Esophagus squamous epithelium (tissue), 5 donors: ENCODE data around the gene CAMTA1. TPM values are rescaled to one million over a fixed set of nuclear protein-coding genes. Genes with fewer than 3 reads are reported as not detected.

Experiments used
- DNase-seq: peaks from one replicate; lab custom pipeline; 2025; lab: John Stamatoyannopoulos, UW
- H3K27ac ChIP-seq, 4 donors: fragments of 200-600 bp; sonication (generic); one replicate each; pipeline ENCODE4 v1.5.1; 2016 to 2019; ENCODE audit warnings: mild to moderate bottlenecking in 1 of 4
- H3K27me3 ChIP-seq, 4 donors: fragments of 200-600 bp; sonication (generic); 1 replicate in 3 of 4; 2 replicates in 1 of 4; pipeline versions ENCODE4 v1.5.1 to v1.6.0; 2017 to 2021; ENCODE audit warnings: antibody characterized with exemption in 1 of 4
- H3K36me3 ChIP-seq, 3 donors: fragments of 200-600 bp; sonication (generic); one replicate each; pipeline ENCODE4 v1.5.1; 2016 to 2019
- H3K4me1 ChIP-seq, 3 donors: fragments of 200-600 bp; sonication (generic); one replicate each; pipeline ENCODE4 v1.5.1; 2017 to 2019
- H3K4me3 ChIP-seq, 4 donors: fragments of 200-600 bp; sonication (generic); 1 replicate in 3 of 4; 2 replicates in 1 of 4; pipeline ENCODE4 v1.5.1; 2016 to 2019; ENCODE audit warnings: mild to moderate bottlenecking in 2 of 4, moderate library complexity in 1 of 4
- H3K9me3 ChIP-seq, 3 donors: fragments of 200-600 bp; sonication (generic); one replicate each; pipeline ENCODE4 v1.5.1; 2016 to 2019
- CTCF ChIP-seq, 6 experiments: fragments of 450-650 bp in 4 of 6; fragments of 200-600 bp in 2 of 6; sonication (generic) in 2 of 6; IDR thresholded peaks; one replicate each; pipeline ENCODE4 v1.5.1; 2016 to 2019; ENCODE audit warnings: antibody characterized with exemption in 6 of 6, mild to moderate bottlenecking in 4 of 6, moderate library complexity in 4 of 6
- POLR2A ChIP-seq, 4 donors: fragments of 450-650 bp; IDR thresholded peaks; one replicate each; pipeline ENCODE4 v1.6.1; 2017; ENCODE audit warnings: antibody characterized with exemption in 4 of 4, mild to moderate bottlenecking in 4 of 4, moderate library complexity in 3 of 4
- WGBS, 2 donors: methylation state at CpG; one replicate each; pipeline ENCODE4 v1.1.5; 2018; 5-methylcytosine and 5-hydroxymethylcytosine counted together
- intact Hi-C: fragments of 100-400 bp; cut with DNase I; formaldehyde crosslinking; loops from one replicate; pipeline ENCODE4 v1.15.0; 2022
- total RNA-seq, 4 donors: library from RNA; depleted of rRNA; stranded (reverse); fragments of >200 nt; gene quantifications; one replicate each; pipeline ENCODE4 v1.1.0, GENCODE V29; 2016
- donor health status: DM: yes; HTN: yes; CAD: no.

The CAMTA1 gene
- total RNA-seq, 4 donors from 2014 or later = 31.3 to 77.4 (median 45.9) TPM

- TF ChIP-seq CTCF (IDR thresholded peaks at IDR 0.05) = no peak
- TF ChIP-seq POLR2A (IDR thresholded peaks at IDR 0.05) = no peak
- 80 to 88% methylated on average over 6 to 7 of the region's 8 CpGs for WGBS, 2 donors
These were observed 702.7 kb downstream of the CAMTA1 start for GRCh38 chr1:7487766-7488474.

DNA sequence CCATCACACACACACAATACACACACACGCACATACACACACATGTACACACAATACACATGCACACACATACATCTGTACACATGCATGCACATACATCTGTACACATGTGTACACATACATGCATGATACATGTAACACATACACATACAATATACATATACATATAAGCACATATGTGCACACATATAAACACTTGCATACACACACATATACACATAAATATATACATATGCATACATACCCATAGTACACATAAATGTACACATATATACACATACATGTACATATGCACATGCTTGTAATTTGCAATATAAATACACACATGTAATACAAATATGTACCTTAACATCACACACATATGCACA, 703.2 kb downstream of the CAMTA1 start:
- TF ChIP-seq CTCF (IDR thresholded peaks at IDR 0.05) (no peak), POLR2A (IDR thresholded peaks at IDR 0.05) (no peak)
- 75 to 82% methylated on average over 1 of the region's 1 CpG for WGBS, 2 donors
- no peaks in the 10 kb centered on the region for H3K36me3 ChIP-seq
- peaks cover 0 to 22% (median 11%) of the 10 kb centered on the region in 3 donors for H3K4me1 ChIP-seq
- intact Hi-C loops = no loop called here
- no peak overlapping the region for H3K4me3 ChIP-seq
- no peak overlapping the region for H3K27ac ChIP-seq
- DNase-seq = no peak
- peaks cover 0 to 23% (median 0%) of the 10 kb centered on the region in 4 donors for H3K27me3 ChIP-seq
- no peaks in the 10 kb centered on the region for H3K9me3 ChIP-seq

More at GRCh38 chr1:7487766-7488474, 702.7 kb downstream of the CAMTA1 start:
- peaks cover 0 to 22% (median 11%) of the 10 kb centered on the region in 3 donors for H3K4me1 ChIP-seq
- H3K36me3 ChIP-seq = no peaks in the 10 kb centered on the region
- H3K9me3 ChIP-seq = no peaks in the 10 kb centered on the region
- H3K27ac ChIP-seq = no peak overlapping the region
- intact Hi-C loops = no loop called here
- no peak overlapping the region for H3K4me3 ChIP-seq
- no peak for DNase-seq
- peaks cover 0 to 26% (median 0%) of the 10 kb centered on the region in 4 donors for H3K27me3 ChIP-seq

- H3K27me3 ChIP-seq = peaks cover 0 to 24% (median 0%) of the 10 kb centered on the region in 4 donors
- no peak overlapping the region for H3K27ac ChIP-seq
- H3K4me1 ChIP-seq = peaks cover 0 to 22% (median 11%) of the 10 kb centered on the region in 3 donors
- no peaks in the 10 kb centered on the region for H3K36me3 ChIP-seq
- DNase-seq = no peak
- TF ChIP-seq CTCF (IDR thresholded peaks at IDR 0.05) (no peak), POLR2A (IDR thresholded peaks at IDR 0.05) (no peak)
- no peak overlapping the region for H3K4me3 ChIP-seq
- no peaks in the 10 kb centered on the region for H3K9me3 ChIP-seq
- 47 to 67% methylated on average over 3 to 9 of the region's 13 CpGs for WGBS, 2 donors
- intact Hi-C loops = no loop called here
These were observed 704.3 kb downstream of the CAMTA1 start for GRCh38 chr1:7489586-7489985.

GRCh38 chr1:7490576-7490975, 705.3 kb downstream of the CAMTA1 start:
- no peaks in the 10 kb centered on the region for H3K36me3 ChIP-seq
- TF ChIP-seq POLR2A (IDR thresholded peaks at IDR 0.05) = no peak
- TF ChIP-seq CTCF (IDR thresholded peaks at IDR 0.05) = no peak
- no peaks in the 10 kb centered on the region for H3K9me3 ChIP-seq
- H3K27me3 ChIP-seq = peaks cover 0 to 34% (median 0%) of the 10 kb centered on the region in 4 donors
- WGBS, 2 donors = 60 to 71% methylated on average over 7 to 10 of the region's 10 CpGs
- intact Hi-C loops = no loop called here
- no peak for DNase-seq
- H3K27ac ChIP-seq = peak overlapping the region in 1 of 4 donors; percentile 70
- H3K4me1 ChIP-seq = peaks cover 0 to 22% (median 11%) of the 10 kb centered on the region in 3 donors
- no peak overlapping the region for H3K4me3 ChIP-seq

- intact Hi-C loops = no loop called here
- peak overlapping the region in 1 of 4 donors; percentile 42 for H3K4me3 ChIP-seq
- H3K4me1 ChIP-seq = peaks cover 0 to 22% (median 11%) of the 10 kb centered on the region in 3 donors
- WGBS, 2 donors = 21 to 30% methylated on average over 14 to 17 of the region's 17 CpGs
- TF ChIP-seq POLR2A (IDR thresholded peaks at IDR 0.05) (no peak), CTCF (IDR thresholded peaks at IDR 0.05) (no peak)
- DNase-seq = no peak
- no peaks in the 10 kb centered on the region for H3K9me3 ChIP-seq
- no peaks in the 10 kb centered on the region for H3K36me3 ChIP-seq
- peak overlapping the region; percentile 34 to 77 (median 70) for H3K27ac ChIP-seq
- peaks cover 0 to 41% (median 0%) of the 10 kb centered on the region in 4 donors for H3K27me3 ChIP-seq
These were observed 706.0 kb downstream of the CAMTA1 start for GRCh38 chr1:7491109-7491817.
